Naive thymus-derived CD4-positive, alpha-beta T cell (primary cell): ENCODE measurements around the gene FAM111A. TPM values are rescaled to one million over a fixed set of nuclear protein-coding genes. Genes with fewer than 3 reads are reported as not detected.
A peak's percentile ranks its signal among the peaks of the same experiment; 100 is the strongest.

Experiments
- ATAC-seq: fragments of 150-1000 bp; cut with Tn5 transposase; 2 replicates; pipeline ENCODE4 v1.10.0; 2021; ENCODE audit warnings: mild to moderate bottlenecking, moderate library complexity
- CTCF ChIA-PET: fragments of 350-600 bp; sonication (Branson Sonifier 250); formaldehyde crosslinking; loops from one replicate; lab custom pipeline; 2021; ENCODE audit warnings: antibody characterized with exemption; lab: Charles Lee
- POLR2A ChIA-PET: fragments of 350-600 bp; sonication (Branson Sonifier 250); formaldehyde crosslinking; loops from one replicate; lab custom pipeline; 2021; ENCODE audit warnings: antibody characterized with exemption, inconsistent platforms; lab: Charles Lee
- DNase-seq, 9 donors: peaks; one replicate each; pipeline versions ENCODE4 v3.0.0 to v3.0.0-alpha.2; 2020 to 2022; ENCODE audit warnings: mixed read lengths in 1 of 9
- H3K27ac ChIP-seq: one replicate; pipeline ENCODE4 v1.7.0; 2013; ENCODE audit warnings: mild to moderate bottlenecking, low read depth, low read length, moderate library complexity
- H3K27me3 ChIP-seq, 2 donors: one replicate each; pipeline ENCODE4 v1.7.0; 2013; ENCODE audit warnings: low read length in 2 of 2, mild to moderate bottlenecking in 2 of 2, moderate library complexity in 2 of 2; ENCODE audit not compliant: control insufficient read depth in 2 of 2, insufficient read depth in 2 of 2
- H3K36me3 ChIP-seq, 3 experiments: 1 replicate in 2 of 3; 2 replicates in 1 of 3; pipeline ENCODE4 v1.7.0; 2013; ENCODE audit warnings: low read length in 3 of 3, mild to moderate bottlenecking in 3 of 3, moderate library complexity in 1 of 3; ENCODE audit not compliant: insufficient read depth in 3 of 3, control insufficient read depth in 2 of 3
- H3K4me1 ChIP-seq, 2 donors: one replicate each; pipeline ENCODE4 v1.7.0; 2013; ENCODE audit warnings: low read length in 2 of 2, mild to moderate bottlenecking in 2 of 2, moderate library complexity in 1 of 2; ENCODE audit not compliant: control insufficient read depth in 2 of 2, insufficient read depth in 2 of 2
- H3K4me3 ChIP-seq: 2 replicates; pipeline ENCODE4 v1.7.0; 2013; ENCODE audit warnings: mild to moderate bottlenecking, low read length
- H3K9me3 ChIP-seq, 3 experiments: 1 replicate in 2 of 3; 2 replicates in 1 of 3; pipeline ENCODE4 v1.7.0; 2013; ENCODE audit warnings: low read length in 3 of 3; ENCODE audit not compliant: control insufficient read depth in 2 of 3
- H3K27ac Mint-ChIP-seq, 9 donors: one replicate each; pipeline ENCODE4 v1.8.0; 2020 to 2022; ENCODE audit warnings: mixed read lengths in 9 of 9, mild to moderate bottlenecking in 8 of 9, moderate library complexity in 5 of 9, inconsistent platforms in 2 of 9
- H3K27me3 Mint-ChIP-seq, 5 donors: one replicate each; pipeline ENCODE4 v1.8.0; 2021 to 2022; ENCODE audit warnings: mixed read lengths in 5 of 5, mild to moderate bottlenecking in 1 of 5
- H3K36me3 Mint-ChIP-seq, 5 donors: one replicate each; pipeline ENCODE4 v1.8.0; 2020 to 2022; ENCODE audit warnings: mixed read lengths in 5 of 5, mild to moderate bottlenecking in 3 of 5, inconsistent platforms in 1 of 5
- H3K4me1 Mint-ChIP-seq, 7 donors: one replicate each; pipeline ENCODE4 v1.8.0; 2020 to 2022; ENCODE audit warnings: mixed read lengths in 7 of 7, mild to moderate bottlenecking in 3 of 7, inconsistent platforms in 1 of 7
- H3K4me3 Mint-ChIP-seq, 10 donors: one replicate each; pipeline ENCODE4 v1.8.0; 2020 to 2022; ENCODE audit warnings: mild to moderate bottlenecking in 10 of 10, mixed read lengths in 10 of 10, moderate library complexity in 6 of 10, inconsistent platforms in 2 of 10
- H3K9me3 Mint-ChIP-seq, 11 donors: one replicate each; pipeline ENCODE4 v1.8.0; 2020 to 2022; ENCODE audit warnings: mixed read lengths in 11 of 11, mild to moderate bottlenecking in 4 of 11, inconsistent platforms in 1 of 11, moderate library complexity in 1 of 11
- intact Hi-C, 2 donors: fragments of 100-400 bp; cut with micrococcal nuclease; formaldehyde crosslinking; loops; one replicate each; pipeline ENCODE4 v1.15.1; 2023
- polyA plus RNA-seq, 2 donors: library from polyadenylated mRNA; unstranded; fragments of 300-500 nt; fragmentation: Illumina TruSeq; gene quantifications; one replicate each; pipeline ENCODE4 v1.2.3, GENCODE V29; 2021
- total RNA-seq, 6 experiments: library from RNA in 5 of 6; stranded (reverse) in 5 of 6; gene quantifications; 1 replicate in 5 of 6; 2 replicates in 1 of 6; pipeline ENCODE4 v1.2.3 and lab custom pipeline; 2021 to 2026

Gene FAM111A
- total and polyA plus RNA-seq, 7 experiments from 2014 or later: 23.0 to 138 (median 77.9) TPM

GRCh38 chr11:59197991-59198390 is 55.3 kb downstream of the FAM111A start:
- ChIA-PET CTCF (no interaction called here), POLR2A (no interaction called here)
- Mint-ChIP-seq H3K4me3 (no peak overlapping the region), H3K4me1 (peaks cover 0 to 14% (median 7%) of the 10 kb centered on the region in 7 donors), H3K9me3 (no peaks in the 10 kb centered on the region), H3K27ac (no peak overlapping the region), H3K36me3 (peaks cover 0 to 27% (median 11%) of the 10 kb centered on the region in 5 donors), H3K27me3 (peaks cover 0 to 7% (median 0%) of the 10 kb centered on the region in 5 donors)
- no peaks in the 10 kb centered on the region for H3K36me3 ChIP-seq
- no peak overlapping the region for H3K27ac ChIP-seq
- no peak overlapping the region for H3K4me3 ChIP-seq
- ATAC-seq: no peak
- H3K27me3 ChIP-seq: no peaks in the 10 kb centered on the region
- no peak for DNase-seq
- no peaks in the 10 kb centered on the region for H3K9me3 ChIP-seq
- H3K4me1 ChIP-seq: no peaks in the 10 kb centered on the region
- intact Hi-C loops: no loop called here

- no peak overlapping the region for H3K27ac ChIP-seq
- H3K4me1 ChIP-seq: no peaks in the 10 kb centered on the region
- Mint-ChIP-seq H3K36me3 (peaks cover 0 to 27% (median 11%) of the 10 kb centered on the region in 5 donors), H3K27me3 (peaks cover 0 to 7% (median 0%) of the 10 kb centered on the region in 5 donors), H3K4me3 (no peak overlapping the region), H3K4me1 (peaks cover 0 to 14% (median 7%) of the 10 kb centered on the region in 7 donors), H3K9me3 (no peaks in the 10 kb centered on the region), H3K27ac (no peak overlapping the region)
- CTCF ChIA-PET: no interaction called here
- POLR2A ChIA-PET: no interaction called here
- no peak for ATAC-seq
- no peak for DNase-seq
- intact Hi-C loops: no loop called here
- no peaks in the 10 kb centered on the region for H3K27me3 ChIP-seq
- H3K9me3 ChIP-seq: no peaks in the 10 kb centered on the region
- no peaks in the 10 kb centered on the region for H3K36me3 ChIP-seq
- H3K4me3 ChIP-seq: no peak overlapping the region
Measured at GRCh38 chr11:59198726-59199125, 56.1 kb downstream of the FAM111A start.

GRCh38 chr11:59199546-59200422 is 57.1 kb downstream of the FAM111A start:
- Histone ChIP-seq H3K36me3 (no peaks in the 10 kb centered on the region), H3K27ac (no peak overlapping the region), H3K4me1 (no peaks in the 10 kb centered on the region), H3K4me3 (no peak overlapping the region), H3K9me3 (no peaks in the 10 kb centered on the region), H3K27me3 (no peaks in the 10 kb centered on the region)
- ATAC-seq (peak; percentile 65), DNase-seq (no peak)
- POLR2A ChIA-PET: no interaction called here
- peaks cover 0 to 16% (median 7%) of the 10 kb centered on the region in 7 donors for H3K4me1 Mint-ChIP-seq
- H3K36me3 Mint-ChIP-seq: peaks cover 0 to 19% (median 11%) of the 10 kb centered on the region in 5 donors
- H3K4me3 Mint-ChIP-seq: no peak overlapping the region
- intact Hi-C loops: no loop called here
- no peaks in the 10 kb centered on the region for H3K9me3 Mint-ChIP-seq
- peak overlapping the region in 1 of 9 donors; percentile 12 for H3K27ac Mint-ChIP-seq
- CTCF ChIA-PET: no interaction called here
- H3K27me3 Mint-ChIP-seq: peaks cover 0 to 9% (median 0%) of the 10 kb centered on the region in 5 donors

- CTCF ChIA-PET: no interaction called here
- H3K4me1 Mint-ChIP-seq: peaks cover 0 to 17% (median 7%) of the 10 kb centered on the region in 7 donors
- ATAC-seq: no peak
Measured at GRCh38 chr11:59200423-59200746, 57.7 kb downstream of the FAM111A start.

GRCh38 chr11:59201353-59201752 is 58.7 kb downstream of the FAM111A start:
- Mint-ChIP-seq H3K4me3 (no peak overlapping the region), H3K4me1 (peaks cover 0 to 17% (median 7%) of the 10 kb centered on the region in 7 donors), H3K27me3 (peaks cover 0 to 5% (median 0%) of the 10 kb centered on the region in 5 donors), H3K27ac (no peak overlapping the region), H3K9me3 (no peaks in the 10 kb centered on the region), H3K36me3 (peaks cover 0 to 10% (median 3%) of the 10 kb centered on the region in 5 donors)
- Histone ChIP-seq H3K9me3 (no peaks in the 10 kb centered on the region), H3K4me3 (no peak overlapping the region), H3K4me1 (no peaks in the 10 kb centered on the region), H3K27me3 (no peaks in the 10 kb centered on the region), H3K27ac (no peak overlapping the region), H3K36me3 (no peaks in the 10 kb centered on the region)
- ATAC-seq: no peak
- DNase-seq: no peak
- ChIA-PET POLR2A (no interaction called here), CTCF (no interaction called here)
- intact Hi-C loops: no loop called here

More at GRCh38 chr11:59200423-59200746, 57.7 kb downstream of the FAM111A start:
- Histone ChIP-seq H3K4me3 (no peak overlapping the region), H3K4me1 (no peaks in the 10 kb centered on the region), H3K36me3 (no peaks in the 10 kb centered on the region), H3K9me3 (no peaks in the 10 kb centered on the region), H3K27me3 (no peaks in the 10 kb centered on the region), H3K27ac (no peak overlapping the region)
- intact Hi-C loops: no loop called here
- peaks cover 0 to 16% (median 9%) of the 10 kb centered on the region in 5 donors for H3K36me3 Mint-ChIP-seq
- H3K27ac Mint-ChIP-seq: peak overlapping the region in 1 of 9 donors; percentile 12
- no peaks in the 10 kb centered on the region for H3K9me3 Mint-ChIP-seq
- H3K4me3 Mint-ChIP-seq: no peak overlapping the region
- POLR2A ChIA-PET: no interaction called here
- H3K27me3 Mint-ChIP-seq: peaks cover 0 to 6% (median 0%) of the 10 kb centered on the region in 5 donors
- DNase-seq: no peak

Other genes starting within 250 kb of the FAM111A start
- gene GLYATL1, start 203.4 kb upstream of the FAM111A start, total RNA-seq: not detected
- gene GLYATL1, start 203.4 kb upstream of the FAM111A start, polyA plus RNA-seq: under 1 TPM in 1 of 2 donors, not detected in 1; 0.39 TPM
- gene GLYATL1B, start 56.5 kb upstream of the FAM111A start, total RNA-seq: not detected
- not detected for gene GLYATL1B, start 56.5 kb upstream of the FAM111A start, polyA plus RNA-seq
- 10 to 100 TPM in 1 of 5 experiments, under 1 TPM in 3, not detected in 1; 0.11 to 79.8 (median 0.42) TPM for gene FAM111B, start 35.6 kb upstream of the FAM111A start, total RNA-seq
- gene FAM111B, start 35.6 kb upstream of the FAM111A start, polyA plus RNA-seq: not detected
- 1 to 10 TPM in 4 of 5 experiments, under 1 TPM in 1; 0.22 to 3.9 (median 2.2) TPM for gene DTX4, start 29.3 kb downstream of the FAM111A start, total RNA-seq
- under 1 TPM; 0.22 to 0.35 TPM for gene DTX4, start 29.3 kb downstream of the FAM111A start, polyA plus RNA-seq
- gene MPEG1, start 70.1 kb downstream of the FAM111A start, total RNA-seq: 100 to 1,000 TPM in 1 of 5 experiments, 10 to 100 TPM in 1, 1 to 10 TPM in 2, not detected in 1; 4.2 to 187 (median 13.8) TPM
- gene MPEG1, start 70.1 kb downstream of the FAM111A start, polyA plus RNA-seq: under 1 TPM; 0.26 to 0.53 TPM
- gene OR5AN1, start 216.0 kb downstream of the FAM111A start, total RNA-seq: not detected
- not detected for gene OR5AN1, start 216.0 kb downstream of the FAM111A start, polyA plus RNA-seq